K562 (cell line): ENCODE measurements around the gene CDC14A. TPM values are rescaled to one million over a fixed set of nuclear protein-coding genes. Genes with fewer than 3 reads are reported as not detected.

Source experiments
- ATAC-seq: fragments of 200-7000 bp; cut with Tn5 transposase; 3 replicates; pipeline ENCODE4 v1.9.1; 2020; ENCODE audit warnings: moderate library complexity
- BruUV-seq: library from RNA; stranded (reverse); fragments of 400-500 nt; replicated peaks from 2 replicates; lab custom pipeline; 2021; lab: Mats Ljungman, UMichigan
- CTCF ChIA-PET: fragments of 300-600 bp; formaldehyde crosslinking; extraction: SDS; loops from one replicate; lab custom pipeline; 2021; ENCODE audit warnings: low intra/inter-chr PET ratio; lab: Yijun Ruan, JAX
- POLR2A ChIA-PET: fragments of 300-600, 350-650 bp; sonication (Branson Sonifier 250); formaldehyde crosslinking; extraction: SDS; loops from one replicate; lab custom pipeline; 2021; ENCODE audit warnings: antibody characterized with exemption, inconsistent platforms; lab: Yijun Ruan, JAX
- DNase-seq, 4 experiments: peaks; one replicate each; pipeline versions ENCODE4 v3.0.0 to v3.0.0-alpha.2; 2011 to 2018; ENCODE audit warnings: low spot score in 3 of 4, mixed read lengths in 3 of 4; ENCODE audit errors: extremely low read depth in 1 of 4
- FAIRE-seq: peaks from 2 replicates; lab custom pipeline; 2011; peaks lifted over from hg19 to GRCh38; lab: Jason Lieb, UNC
- H2AFZ ChIP-seq: 2 replicates; pipeline ENCODE4 v1.6.0; 2011; ENCODE audit warnings: low read depth, low read length, control low read depth, inconsistent platforms
- H3K27ac ChIP-seq: fragments of 200-600 bp; 3 replicates; pipeline ENCODE4 v1.8.0; 2011; ENCODE audit warnings: low read depth, mild to moderate bottlenecking, control low read depth, inconsistent platforms, low read length, moderate library complexity, mixed read lengths; ENCODE audit errors: extremely low read depth
- H3K27me3 ChIP-seq, 2 experiments: fragments of 300-600 bp in 1 of 2; 2 replicates in 1 of 2; 3 replicates in 1 of 2; pipeline versions ENCODE4 v1.6.0 to v1.8.0; 2011; ENCODE audit warnings: inconsistent platforms in 2 of 2, low read length in 2 of 2, mild to moderate bottlenecking in 1 of 2, mixed read lengths in 1 of 2, moderate library complexity in 1 of 2; ENCODE audit not compliant: control insufficient read depth in 2 of 2, insufficient read depth in 2 of 2
- H3K36me3 ChIP-seq: fragments of 300-600 bp; 3 replicates; pipeline ENCODE4 v1.8.0; 2011; ENCODE audit warnings: mild to moderate bottlenecking, low read length, inconsistent platforms; ENCODE audit not compliant: control insufficient read depth, insufficient read depth
- H3K4me1 ChIP-seq, 2 experiments: fragments of 200-600 bp in 1 of 2; replicated peaks in 1 of 2; 2 replicates in 1 of 2; 3 replicates in 1 of 2; pipeline versions ENCODE4 v1.5.1 to v1.8.0; 2011; ENCODE audit warnings: inconsistent platforms in 2 of 2, low read length in 2 of 2, mild to moderate bottlenecking in 1 of 2, mixed read lengths in 1 of 2, moderate library complexity in 1 of 2; ENCODE audit not compliant: control insufficient read depth in 2 of 2, insufficient read depth in 2 of 2
- H3K4me2 ChIP-seq: 2 replicates; pipeline ENCODE4 v1.6.1; 2011; ENCODE audit warnings: low read length, control low read depth, inconsistent platforms, mixed read lengths; ENCODE audit not compliant: insufficient read depth
- H3K4me3 ChIP-seq: fragments of 200-600 bp; sonication (generic), shearing (Covaris generic); 2 replicates; pipeline ENCODE4 v1.5.1; 2016; ENCODE audit warnings: control low read depth, inconsistent platforms
- H3K79me2 ChIP-seq: fragments of 200-600 bp; 3 replicates; pipeline ENCODE4 v1.8.0; 2011; ENCODE audit warnings: low read length, inconsistent platforms; ENCODE audit not compliant: control insufficient read depth, insufficient read depth
- H3K9ac ChIP-seq, 2 experiments: 2 replicates each; pipeline versions ENCODE4 v1.6.0 to v1.6.1; 2011; ENCODE audit warnings: low read depth in 2 of 2, low read length in 2 of 2, control low read depth in 1 of 2, inconsistent platforms in 1 of 2, mild to moderate bottlenecking in 1 of 2, mixed read lengths in 1 of 2; ENCODE audit not compliant: insufficient read depth in 1 of 2
- H3K9me1 ChIP-seq: one replicate; pipeline ENCODE4 v1.6.0; 2011; ENCODE audit warnings: inconsistent platforms, mild to moderate bottlenecking, low read length, moderate library complexity; ENCODE audit not compliant: control insufficient read depth, insufficient read depth
- H3K9me3 ChIP-seq: replicated peaks from 2 replicates; pipeline ENCODE4 v1.5.1; 2011; ENCODE audit warnings: low read depth, low read length, inconsistent platforms; ENCODE audit not compliant: control insufficient read depth, insufficient read depth
- H4K20me1 ChIP-seq: replicated peaks from 2 replicates; pipeline ENCODE4 v1.6.1; 2011; ENCODE audit warnings: low read length, inconsistent platforms, mixed read lengths; ENCODE audit not compliant: control insufficient read depth, insufficient read depth
- KDM4B ChIP-seq, 2 experiments: fragments of 450-650 bp in 1 of 2; sonication (generic) in 1 of 2; IDR thresholded peaks; 2 replicates each; pipeline ENCODE4 v1.6.1; 2016 to 2017; ENCODE audit warnings: borderline replicate concordance in 2 of 2, antibody characterized with exemption in 1 of 2, low read depth in 1 of 2, mild to moderate bottlenecking in 1 of 2
- KHSRP ChIP-seq: fragments of 450-650 bp; IDR thresholded peaks from 2 replicates; pipeline ENCODE4 v1.6.1; 2017
- PBX2 ChIP-seq, 2 experiments: IDR thresholded peaks in 1 of 2; conservative IDR thresholded peaks in 1 of 2; 2 replicates each; pipeline ENCODE4 v1.6.1; 2016; ENCODE audit warnings: low read depth in 2 of 2, mild to moderate bottlenecking in 1 of 2, missing compliant biosample characterization in 1 of 2, missing genetic modification characterization in 1 of 2, moderate library complexity in 1 of 2
- SMARCA4 ChIP-seq: fragments of 450-650 bp; IDR thresholded peaks from 2 replicates; pipeline ENCODE4 v1.6.1; 2016
- TAF9B ChIP-seq: fragments of 450-650 bp; IDR thresholded peaks from 2 replicates; pipeline ENCODE4 v1.6.1; 2018; ENCODE audit warnings: mild to moderate bottlenecking; ENCODE audit not compliant: partially characterized antibody
- TOE1 ChIP-seq, 2 experiments: fragments of 450-650 bp in 1 of 2; sonication (generic) in 1 of 2; formaldehyde crosslinking in 1 of 2; IDR thresholded peaks; 2 replicates each; pipeline versions ENCODE4 v1.7.1 to v1.8.0; 2016 to 2022; ENCODE audit warnings: borderline replicate concordance in 2 of 2, mild to moderate bottlenecking in 2 of 2, antibody characterized with exemption in 1 of 2, inconsistent platforms in 1 of 2, low read depth in 1 of 2, missing genetic modification reagents in 1 of 2, moderate library complexity in 1 of 2
- ZNF253 ChIP-seq: fragments of 250-450 bp; sonication (Bioruptor Pico); conservative IDR thresholded peaks from 2 replicates; pipeline ENCODE4 v1.6.1; 2021; ENCODE audit warnings: mild to moderate bottlenecking
- ZNF263 ChIP-seq: sonication (generic); formaldehyde crosslinking; IDR thresholded peaks from 2 replicates; pipeline ENCODE4 v1.8.0; 2022; ENCODE audit warnings: mild to moderate bottlenecking, missing genetic modification reagents, borderline replicate concordance
- ZNF316 ChIP-seq: fragments of 450-650 bp; IDR thresholded peaks from 2 replicates; pipeline ENCODE4 v1.6.1; 2016
- WGBS: fragments of 100-300 bp; shearing (Covaris generic); methylation state at CpG from one replicate; pipeline ENCODE4 v1.1.6; 2016; ENCODE audit warnings: low coverage, mixed read lengths; ENCODE audit not compliant: insufficient coverage; ENCODE audit errors: missing lambda C conversion rate; 5-methylcytosine and 5-hydroxymethylcytosine counted together
- in situ Hi-C: fragments of 300-500 bp; cut with MboI; formaldehyde crosslinking; loops from 4 replicates; pipeline ENCODE4 v1.15.0; 2018; ENCODE audit warnings: inconsistent platforms, mixed read lengths
- intact Hi-C: fragments of 100-400 bp; cut with micrococcal nuclease; formaldehyde crosslinking; loops from 2 replicates; pipeline ENCODE4 v1.14.2; 2022
- polyA plus RNA-seq, 8 experiments: library from polyadenylated mRNA; depleted of rRNA in 4 of 8; stranded (reverse) in 5 of 8; unstranded in 3 of 8; fragments of >200 nt; fragmentation: Nextera tagmentation in 2 of 8; fragmentation: Illumina TruSeq in 1 of 8; extraction: Ambion mirVana in 2 of 8; extraction: Trizol in 1 of 8; gene quantifications; 2 replicates each; pipeline versions ENCODE4 v1.2.1 to v1.2.3, GENCODE V29; 2011 to 2014; ENCODE audit warnings: inconsistent platforms in 1 of 8, missing spikeins in 1 of 8
- total RNA-seq, 7 experiments: library from RNA; depleted of rRNA in 6 of 7; stranded (reverse); fragments of >200 nt in 6 of 7; fragmentation: Illumina TruSeq in 2 of 7; extraction: Trizol in 2 of 7; gene quantifications; 2 replicates each; pipeline versions ENCODE4 v1.2.1 to v1.2.3, GENCODE V29; 2011 to 2021; ENCODE audit warnings: low replicate concordance in 1 of 7

CDC14A gene
- total and polyA plus RNA-seq, 9 of the 15 experiments (the other 6 are each of a cell fraction or from before 2014, with no cell fraction given), result 17.0 to 74.3 (median 33.4) TPM

DNA sequence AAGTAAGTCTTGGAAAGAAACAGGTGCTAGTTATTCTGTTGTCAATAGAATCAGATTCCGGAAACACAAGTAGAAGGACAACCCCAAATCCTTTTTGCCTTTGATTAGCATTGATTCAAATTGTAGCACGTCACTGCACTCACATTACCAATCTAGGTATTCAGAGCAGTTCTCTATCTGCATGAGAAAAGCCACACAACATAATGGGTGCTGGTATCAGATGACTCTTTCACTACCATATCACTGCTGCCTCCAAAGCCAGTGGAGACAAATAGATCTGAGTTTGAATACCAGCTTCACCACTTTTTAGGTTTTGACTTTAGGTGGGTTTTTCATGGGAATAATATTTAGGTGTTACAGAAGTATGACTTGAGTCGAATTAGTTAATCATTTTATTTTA, 47.4 kb upstream of the CDC14A start (continued):
- TF ChIP-seq PBX2 (CRISPR knock-in tag; IDR thresholded peaks at IDR 0.05; ENCODE audit: low read depth), result no peak
- no peak for TF ChIP-seq PBX2 (tag; conservative IDR thresholded peaks at IDR 0.05; ENCODE audit: low read depth)
- no peak for TF ChIP-seq ZNF263 (CRISPR knock-in tag)
- no peak for TF ChIP-seq TOE1 (IDR thresholded peaks at IDR 0.05; ENCODE audit: borderline replicate concordance)
- TF ChIP-seq TOE1 (CRISPR knock-in tag; IDR thresholded peaks at IDR 0.05; ENCODE audit: borderline replicate concordance, low read depth), result no peak

- DNase-seq (no peak), FAIRE-seq (no peak), ATAC-seq (no peak)
- Histone ChIP-seq H3K27me3 (no peaks in the 10 kb centered on the region), H3K36me3 (no peaks in the 10 kb centered on the region), H3K9ac (no peak overlapping the region), H3K27ac (no peak overlapping the region), H3K4me3 (no peak overlapping the region), H3K79me2 (no peaks in the 10 kb centered on the region), H3K9me3 (peaks cover 3% of the 10 kb centered on the region; the same call in 1 of the 2 replicates), H2AFZ (no peak overlapping the region), H3K4me1 (no peaks in the 10 kb centered on the region), H3K4me2 (no peak overlapping the region), H3K9me1 (no peaks in the 10 kb centered on the region), H4K20me1 (no peaks in the 10 kb centered on the region)
- in situ Hi-C loops, result no loop called here
- intact Hi-C loops, result no loop called here
- no TSS peak for BruUV-seq
- POLR2A ChIA-PET, result interaction anchor here (0.9 to 1.1 kb wide), 2 partner anchors 10 to 33 kb away, joined by 3 read pairs; no protein-coding TSS in a partner anchor
- TF ChIP-seq KDM4B (IDR thresholded peaks at IDR 0.05; ENCODE audit: borderline replicate concordance in 2 of 2, low read depth in 1 of 2) (no peak), ZNF316 (no peak), SMARCA4 (no peak), TAF9B (no peak), KHSRP (no peak), ZNF253 (CRISPR knock-in tag) (no peak)
- CTCF ChIA-PET, result no interaction called here
- WGBS, result 66% methylated on average over 3 of the region's 3 CpGs
These were observed 46.4 kb upstream of the CDC14A start for GRCh38 chr1:100305954-100306353.
